OCI-LY1 (cell line): ENCODE results near the gene BMX.

ENCODE experiments used
- CTCF ChIP-seq: fragments of 200-600 bp; sonication (generic), shearing (Covaris generic); IDR thresholded peaks from 2 replicates; pipeline ENCODE4 v1.5.1; 2017; ENCODE audit warnings: mild to moderate bottlenecking, antibody characterized with exemption, low read length, moderate library complexity, mixed read lengths
- EZH2 ChIP-seq: fragments of 200-600 bp; sonication (generic), shearing (Covaris generic); IDR thresholded peaks from 2 replicates; pipeline ENCODE4 v1.8.0; 2017; ENCODE audit warnings: borderline replicate concordance, mixed run types, mild to moderate bottlenecking, antibody characterized with exemption, low read length, moderate library complexity, mixed read lengths

DNA sequence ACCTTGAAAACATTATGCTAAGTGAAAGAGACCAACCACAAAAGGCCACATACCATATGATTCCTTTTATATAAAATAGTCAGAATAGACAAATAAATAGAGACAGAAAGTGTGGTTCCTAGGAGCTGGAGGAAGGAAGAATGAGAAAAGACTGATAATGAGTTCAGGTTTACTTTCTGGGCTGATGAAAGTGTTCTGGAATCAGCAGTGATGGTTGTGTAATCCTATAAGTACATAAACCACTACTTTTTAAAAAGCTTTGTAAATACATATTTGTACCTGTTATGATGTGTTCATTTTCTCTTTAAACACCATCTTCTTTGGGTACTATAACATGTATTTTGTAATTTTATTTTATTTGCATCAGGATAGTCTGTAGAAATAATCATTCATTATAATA, 28.1 kb upstream of the BMX start:
- TF ChIP-seq CTCF (no peak), EZH2 (no peak)
